GM10248 (cell line): Measurements from ENCODE around the gene CDX4.
"Not testable (repeated sequence)": the region's sequence is repeated elsewhere in the genome, so short reads cannot be mapped to it uniquely, and the experiment has no call there.

Source experiments
- CTCF ChIA-PET: fragments of 300-600 bp; sonication (Branson Sonifier 250); formaldehyde crosslinking; extraction: SDS; loops from one replicate; lab custom pipeline; 2021; ENCODE audit warnings: antibody characterized with exemption; lab: Yijun Ruan, JAX
- POLR2A ChIA-PET: fragments of 350-650 bp; sonication (Branson Sonifier 250); formaldehyde crosslinking; extraction: SDS; loops from one replicate; lab custom pipeline; 2020; ENCODE audit warnings: antibody characterized with exemption; lab: Yijun Ruan, JAX
- DNase-seq: peaks from one replicate; pipeline ENCODE4 v3.0.0; 2012; ENCODE audit errors: extremely low spot score
- CTCF ChIP-seq: IDR thresholded peaks from 2 replicates; pipeline ENCODE4 v1.5.1; 2012; ENCODE audit warnings: mild to moderate bottlenecking, low read depth; ENCODE audit errors: extremely low read depth, missing control alignments, control extremely low read depth

CDX4 gene

GRCh38 chrX:73448379-73448778, 1.5 kb downstream of the CDX4 start:
- ChIA-PET CTCF (no interaction called here), POLR2A (no interaction called here)
- no peak for DNase-seq
- TF ChIP-seq CTCF, result no peak

GRCh38 chrX:73455171-73455570, 8.3 kb downstream of the CDX4 start:
- no peak for TF ChIP-seq CTCF
- DNase-seq, result no peak
- ChIA-PET POLR2A (no interaction called here), CTCF (interaction anchor here (0.7 kb wide), 1 partner anchor 45 kb away, joined by 3 read pairs; no protein-coding TSS in a partner anchor)

GRCh38 chrX:73457306-73457705, 10.5 kb downstream of the CDX4 start:
- CTCF ChIA-PET, result no interaction called here
- no peak for TF ChIP-seq CTCF
- DNase-seq, result no peak
- POLR2A ChIA-PET, result no interaction called here

GRCh38 chrX:73468376-73468775, 21.5 kb downstream of the CDX4 start:
- ChIA-PET CTCF (no interaction called here), POLR2A (no interaction called here)
- DNase-seq, result no peak
- TF ChIP-seq CTCF, result no peak

GRCh38 chrX:73478961-73479360, 32.1 kb downstream of the CDX4 start:
- ChIA-PET CTCF (no interaction called here), POLR2A (no interaction called here)
- DNase-seq, result no peak
- TF ChIP-seq CTCF, result no peak

GRCh38 chrX:73481521-73481920, 34.7 kb downstream of the CDX4 start:
- no peak for DNase-seq
- ChIA-PET POLR2A (no interaction called here), CTCF (no interaction called here)
- TF ChIP-seq CTCF, result no peak

GRCh38 chrX:73490661-73491060, 43.8 kb downstream of the CDX4 start:
- DNase-seq, result no peak
- ChIA-PET POLR2A (no interaction called here), CTCF (no interaction called here)
- no peak for TF ChIP-seq CTCF

GRCh38 chrX:73492178-73492577, 45.3 kb downstream of the CDX4 start:
- CTCF ChIA-PET, POLR2A ChIA-PET, DNase-seq: not testable (repeated sequence)
